Stimulated activated naive CD4-positive, alpha-beta T cell (primary cell): Measurements from ENCODE around the gene MVD.

Experiments
- DNase-seq, 6 experiments: peaks; one replicate each; lab custom pipeline; 2025; lab: John Stamatoyannopoulos, UW

Gene MVD

GRCh38 chr16:88697116-88697830 is 34.4 kb upstream of the MVD start:
- no peak for DNase-seq

GRCh38 chr16:88696441-88696840 is 33.5 kb upstream of the MVD start:
- DNase-seq, result no peak

DNA sequence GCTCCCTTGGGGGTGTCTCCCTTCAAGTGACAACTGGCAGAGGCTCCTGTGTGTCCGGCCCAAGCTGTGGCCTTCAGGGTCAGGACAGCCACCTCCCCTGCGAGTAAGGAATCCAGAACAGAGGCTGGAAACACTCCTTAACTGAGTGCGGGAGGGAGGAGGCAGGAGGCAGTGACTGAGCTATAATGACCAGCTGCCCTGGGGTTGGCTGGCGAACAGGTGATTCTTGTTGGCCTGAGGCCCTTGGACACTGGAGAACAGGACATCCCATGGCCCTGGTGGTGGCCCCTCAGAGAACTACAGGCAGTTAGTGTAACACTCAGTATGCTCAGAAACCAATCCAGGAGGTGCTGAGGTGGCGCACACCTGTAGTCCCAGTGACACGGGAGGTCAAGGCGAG is 32.9 kb upstream of the MVD start:
- DNase-seq, result no peak

DNA sequence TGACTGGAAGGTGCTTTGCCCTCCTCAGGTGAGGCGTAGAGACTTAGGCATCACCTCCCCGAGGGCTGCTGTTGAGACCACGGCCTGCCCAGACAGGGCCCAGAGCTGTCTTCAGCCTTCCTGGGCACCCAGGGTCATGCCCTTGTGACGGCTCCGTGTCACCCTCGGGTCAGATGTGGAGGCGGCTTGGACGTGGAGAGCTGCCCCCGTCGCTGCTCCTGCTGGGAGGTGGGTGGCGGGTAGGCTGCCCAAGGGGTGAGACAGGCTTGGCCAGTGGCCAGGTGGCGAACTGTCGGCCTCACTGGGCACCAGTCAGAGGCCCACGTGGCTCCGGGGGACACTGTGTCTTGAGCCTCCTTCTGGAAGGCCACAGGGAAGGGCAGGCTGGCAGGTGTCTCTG is 32.3 kb upstream of the MVD start:
- DNase-seq, result no peak

GRCh38 chr16:88694221-88695087 is 31.6 kb upstream of the MVD start:
- no peak for DNase-seq

DNA sequence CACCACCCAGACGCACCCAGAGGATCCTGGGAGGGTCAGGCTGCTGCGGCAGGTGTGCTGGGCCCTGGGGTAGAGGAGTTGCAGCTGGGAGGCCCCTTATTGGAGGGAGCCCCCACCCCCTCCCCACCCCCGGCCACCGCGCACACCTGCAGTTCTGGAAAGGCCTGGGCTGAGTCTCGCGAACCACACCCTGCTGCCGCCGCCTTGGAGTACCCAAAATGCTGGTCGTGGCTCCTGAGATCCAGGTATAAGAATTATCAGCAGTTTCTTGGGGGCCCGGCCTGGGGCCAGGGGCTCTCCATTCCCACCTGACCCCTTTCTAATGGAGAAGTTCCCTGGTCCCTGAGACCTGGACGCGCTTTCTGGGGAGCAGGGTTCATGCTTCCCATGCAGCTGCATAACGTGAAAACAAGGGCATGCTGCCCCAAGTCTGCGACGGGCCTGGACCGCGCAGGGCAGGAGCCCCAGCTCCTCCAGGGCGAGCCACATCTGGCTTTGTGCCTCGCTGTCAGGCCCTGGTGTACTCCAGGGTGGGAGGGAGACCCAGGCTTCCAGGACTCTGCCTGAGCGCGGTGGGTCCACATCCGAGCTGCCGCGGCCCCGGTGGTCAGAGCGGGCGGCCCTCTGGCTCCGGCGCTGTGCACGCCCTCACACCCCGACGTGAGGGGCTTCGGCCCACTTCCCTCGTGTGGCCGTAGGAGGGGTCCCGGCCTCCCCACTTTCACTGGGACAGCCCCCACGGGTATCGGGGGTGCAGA is 30.7 kb upstream of the MVD start:
- DNase-seq, result no peak

GRCh38 chr16:88692861-88693260 is 30.0 kb upstream of the MVD start:
- DNase-seq, result peak in 2 of 6 experiments; percentile 9 to 14

- DNase-seq, result peak in 1 of 6 experiments; percentile 10
These were observed 29.2 kb upstream of the MVD start for GRCh38 chr16:88691924-88692560.

DNA sequence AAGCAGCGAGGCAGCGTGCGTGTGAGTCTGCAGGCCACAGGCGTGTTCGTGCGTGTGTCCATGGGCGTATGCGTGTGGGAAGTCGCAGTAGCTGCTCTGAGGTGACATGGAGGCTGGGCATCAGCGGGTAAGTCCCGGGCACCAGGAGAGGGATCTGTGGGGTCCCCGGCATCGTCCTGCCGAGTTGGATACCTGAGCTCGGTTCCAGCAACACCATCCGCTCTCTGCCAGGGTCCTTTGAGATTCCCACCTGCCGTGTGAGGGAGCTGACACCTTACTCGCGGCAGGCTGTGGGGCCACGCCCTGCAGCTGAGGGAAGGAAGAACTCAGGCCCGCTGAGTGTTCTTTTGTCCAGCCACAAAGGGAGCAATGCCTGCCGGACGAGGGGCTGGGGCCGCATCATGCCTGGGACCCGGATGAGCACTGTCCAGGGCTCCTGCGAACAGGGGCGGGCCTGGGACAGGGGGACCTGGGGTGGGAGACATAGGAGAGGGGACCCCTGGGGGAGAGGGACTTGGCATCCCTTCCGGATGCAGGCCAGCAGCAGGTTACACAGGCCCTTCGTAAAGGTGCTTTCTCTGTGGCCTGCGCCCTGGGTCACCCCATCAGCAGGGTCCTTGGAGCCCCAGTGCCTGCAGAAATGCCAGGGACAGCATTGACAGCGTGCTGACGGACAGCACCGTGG is 28.4 kb upstream of the MVD start:
- DNase-seq, result no peak

DNA sequence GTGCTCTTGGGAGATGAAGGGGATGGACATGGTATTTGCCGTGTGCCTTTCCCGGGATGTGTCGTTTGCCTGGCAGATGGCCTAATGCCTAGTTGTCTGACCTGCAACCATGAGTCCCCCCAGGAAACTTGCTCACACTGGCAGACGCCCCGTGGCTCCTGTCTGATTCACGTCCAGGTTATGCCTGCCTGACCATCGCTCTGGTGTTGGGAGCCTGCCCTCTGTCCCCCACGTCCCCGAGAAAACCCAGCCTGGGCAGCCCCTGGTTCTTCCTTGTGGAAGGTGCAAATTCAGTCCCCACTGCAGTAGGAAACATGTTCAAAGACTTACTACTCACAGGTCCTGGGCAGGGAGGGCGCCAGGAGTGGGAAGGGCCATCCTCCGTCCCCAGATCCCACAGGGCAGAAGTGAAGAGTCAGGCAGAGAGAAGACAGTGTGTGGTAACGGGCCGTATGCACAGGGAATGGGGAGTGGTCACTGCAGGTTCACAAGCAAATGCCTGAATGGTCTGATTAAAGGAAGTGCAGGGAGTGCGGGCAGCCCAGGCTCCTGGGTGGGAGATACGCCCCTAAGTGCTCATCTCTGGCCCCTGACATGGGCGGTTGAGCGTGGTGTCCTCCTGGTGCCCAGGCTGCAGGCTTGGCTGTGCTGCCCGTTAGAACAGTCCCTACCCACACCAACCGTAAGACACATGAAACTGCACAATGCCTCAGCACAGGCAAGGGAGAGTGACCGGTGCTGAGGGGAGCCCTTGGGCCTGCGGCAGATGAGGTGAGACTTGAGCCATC is 27.6 kb upstream of the MVD start:
- no peak for DNase-seq

DNA sequence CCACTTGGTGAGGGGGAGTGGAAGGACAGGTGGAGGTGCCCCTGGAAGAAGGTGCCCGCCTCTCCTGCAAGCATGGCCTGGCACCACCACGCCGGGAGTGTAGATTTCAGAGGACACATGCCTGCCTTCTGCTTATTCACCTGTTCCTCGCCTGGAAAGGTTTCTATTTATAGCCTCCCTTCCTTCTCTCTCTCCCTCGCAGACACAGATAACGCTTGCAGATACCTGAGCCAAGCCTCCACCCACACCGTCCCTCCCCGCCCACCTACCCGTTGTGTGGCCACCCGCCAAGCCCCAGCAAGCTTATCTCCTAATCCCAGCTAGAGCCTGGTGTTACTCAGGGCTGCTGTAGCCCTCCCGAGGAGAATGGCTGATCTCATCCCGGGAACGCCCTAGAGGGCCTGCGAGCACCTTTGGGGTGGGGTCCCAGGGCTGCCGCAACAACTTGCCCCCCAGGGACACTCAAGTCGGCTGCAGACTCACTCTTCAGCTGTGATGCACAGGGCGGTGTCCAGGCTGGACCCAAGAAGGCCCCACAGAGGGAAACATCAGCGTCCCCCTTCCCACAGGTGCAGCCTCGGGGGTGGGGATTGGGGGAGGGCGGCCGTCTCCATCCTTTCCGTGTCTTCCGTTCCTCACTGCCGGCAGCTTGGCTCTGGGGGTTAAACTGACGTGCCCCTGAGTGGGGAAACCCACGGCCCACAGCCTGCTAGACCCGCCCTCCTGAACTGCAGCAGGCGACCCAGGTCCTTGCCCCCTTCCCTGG is 25.3 kb upstream of the MVD start:
- DNase-seq, result no peak

GRCh38 chr16:88687676-88688012 is 24.8 kb upstream of the MVD start:
- DNase-seq, result no peak

DNA sequence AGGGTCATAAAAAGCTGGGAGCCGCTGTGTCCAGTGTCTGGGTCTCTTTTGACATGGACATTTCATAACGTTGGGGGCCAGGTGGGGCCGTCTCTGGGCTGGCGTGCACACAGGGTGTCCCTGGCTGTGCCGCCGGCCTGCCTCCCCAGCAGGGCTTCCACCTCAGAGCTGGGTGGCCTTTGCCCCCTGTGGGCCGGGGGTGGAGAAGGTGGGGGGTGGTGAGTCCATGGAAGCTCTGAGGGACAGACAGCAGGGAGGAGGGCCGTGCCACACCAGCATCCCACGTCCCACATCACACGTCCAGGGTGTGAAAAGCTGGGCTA is 24.3 kb upstream of the MVD start:
- no peak for DNase-seq

DNA sequence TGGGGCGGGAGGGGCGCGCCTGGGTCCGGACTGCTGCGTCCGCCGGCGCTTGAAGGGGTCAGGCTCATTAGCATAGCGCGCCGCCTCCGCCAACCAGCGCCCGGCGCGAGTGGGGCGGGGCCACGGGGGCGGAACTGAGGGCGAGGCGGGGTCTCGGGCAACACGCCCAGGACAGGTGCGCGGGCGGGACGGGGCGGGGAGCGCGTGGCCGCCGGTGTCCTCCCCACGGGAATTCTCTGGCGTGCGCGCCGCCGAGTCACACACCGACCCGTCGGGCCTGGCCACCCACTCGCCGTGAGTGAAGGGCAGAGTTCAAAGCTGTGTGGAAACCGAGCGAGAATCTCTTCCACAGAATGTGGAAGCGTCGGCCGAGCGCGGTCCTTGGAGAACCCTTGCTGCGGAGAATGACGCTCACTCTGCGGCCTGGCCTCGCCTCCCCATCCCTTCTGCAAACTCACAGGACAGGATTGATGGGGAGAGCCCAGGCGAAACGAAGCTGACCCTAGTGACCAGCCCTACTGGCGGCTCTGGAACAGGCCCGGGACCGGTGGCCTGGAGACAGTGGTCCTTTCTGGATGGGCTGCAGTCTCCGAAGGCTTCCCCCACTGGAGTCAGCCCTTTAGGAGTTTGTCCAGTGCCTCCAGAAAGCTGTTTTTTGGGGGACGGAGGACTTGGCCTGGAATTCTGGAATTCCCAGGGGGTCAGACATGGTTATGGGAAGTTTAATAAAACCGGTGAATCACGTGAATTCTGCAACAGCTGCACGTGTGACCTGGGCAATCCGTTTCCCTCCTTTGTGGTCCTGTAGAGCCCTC is 23.8 kb upstream of the MVD start, which contains the start of gene SNAI3:
TSS of gene SNAI3 (minus strand) at position 69 of the 815 bp plus-strand sequence. CDS start 101 bp downstream, outside the sequence.
- DNase-seq, result peak; percentile 53 to 86 (median 74)

GRCh38 chr16:88686062-88686438 is 23.2 kb upstream of the MVD start:
- peak in 4 of 6 experiments; percentile 45 to 75 (median 56) for DNase-seq

DNA sequence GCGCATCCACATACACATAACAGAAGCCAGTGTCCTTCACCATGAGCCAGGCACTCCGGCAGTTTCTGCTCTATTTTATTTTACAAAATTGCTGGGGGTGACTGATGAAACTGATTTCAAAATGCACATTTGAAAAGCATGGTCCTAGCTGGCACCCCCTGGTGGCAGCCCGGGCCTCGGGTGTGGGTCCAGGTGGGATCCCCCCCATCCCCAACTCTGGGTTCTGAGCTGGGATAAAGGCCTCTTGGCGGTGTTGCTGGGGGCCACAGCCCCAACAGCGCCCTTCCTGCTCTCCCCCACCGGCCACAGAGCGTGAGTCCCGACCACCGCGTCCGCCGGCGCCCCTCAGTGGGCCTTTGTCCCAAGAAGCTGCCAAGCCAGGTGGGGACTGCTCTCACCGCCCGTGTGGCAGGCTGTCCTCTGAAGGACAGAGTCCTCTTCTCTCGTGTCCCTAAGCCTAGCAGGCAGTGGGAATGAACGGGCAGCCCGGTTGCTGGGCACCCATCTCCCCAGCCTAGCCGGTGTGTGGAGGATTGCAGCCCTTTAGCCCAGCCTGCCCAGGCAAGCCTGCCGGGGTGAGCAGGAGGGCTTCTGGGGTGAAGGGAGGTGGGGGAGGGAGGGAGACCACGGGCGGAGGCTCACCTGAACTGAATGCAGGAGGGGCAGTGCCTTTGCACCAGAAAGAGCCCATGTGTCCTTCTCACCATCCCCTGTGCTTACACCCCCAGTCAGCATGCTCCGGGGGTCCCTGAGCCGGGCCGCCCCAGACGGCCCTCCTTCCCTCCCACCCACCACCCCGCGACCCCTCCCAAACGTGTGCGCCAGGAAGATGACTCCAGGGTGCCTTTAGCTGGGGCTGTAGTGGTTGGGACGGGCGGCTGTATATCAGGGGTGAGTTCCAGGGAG is 22.5 kb upstream of the MVD start:
- DNase-seq, result peak in 5 of 6 experiments; percentile 33 to 63 (median 47)

DNA sequence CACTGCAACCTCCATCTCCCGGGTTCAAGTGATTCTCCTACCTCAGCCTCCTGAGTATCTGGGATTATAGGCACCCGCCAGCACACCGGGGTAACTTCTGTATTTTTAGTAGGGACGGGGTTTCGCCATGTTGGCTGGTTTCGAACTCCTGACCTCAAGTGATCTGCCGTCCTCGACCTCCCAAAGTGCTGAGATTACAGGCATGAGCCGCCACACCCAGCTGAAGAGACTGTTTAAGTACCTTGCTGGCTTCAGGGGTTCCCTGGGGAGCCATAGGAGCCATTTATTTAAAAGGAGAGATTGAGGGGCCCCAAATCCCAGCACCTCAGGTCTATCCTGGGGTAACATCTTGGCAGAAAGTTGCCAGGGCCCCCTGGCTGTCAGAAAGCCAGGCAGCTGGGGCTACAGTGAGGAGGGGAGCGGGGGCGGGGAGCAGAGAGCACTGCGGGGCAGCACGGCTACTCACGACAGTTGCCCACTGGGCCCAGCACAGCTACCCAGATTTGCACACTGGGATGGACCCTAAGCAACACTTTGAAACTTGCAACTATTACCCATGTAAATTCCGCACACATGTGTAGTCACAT is 21.8 kb upstream of the MVD start:
- no peak for DNase-seq
